ENCODE data around the gene FSTL4. TPM values are rescaled to one million over a fixed set of nuclear protein-coding genes. Genes with fewer than 3 reads are reported as not detected.

The FSTL4 gene
- polyA plus RNA-seq, 1 of the 3 experiments (the other 2 are of a cell fraction): not detected

GRCh38 chr5:133299728-133300127 is 312.6 kb downstream of the FSTL4 start:
- no peak overlapping the region for H2AFZ ChIP-seq (ENCODE audit: low read depth)
- 48% methylated on average over 3 of the region's 3 CpGs for WGBS (ENCODE audit: low lambda C conversion rate)

GRCh38 chr5:133299021-133299420 is 313.3 kb downstream of the FSTL4 start:
- Histone ChIP-seq H4K20me1 (ENCODE audit: insufficient read depth) (no peaks in the 10 kb centered on the region), H2AFZ (ENCODE audit: low read depth) (no peak overlapping the region), H3K27ac (ENCODE audit: low read depth in 2 of 2, low read length in 1 of 2) (no peak overlapping the region), H3K4me2 (no peak overlapping the region), H3K4me1 (ENCODE audit: control insufficient read depth in 1 of 2, insufficient read depth in 2 of 2, low read depth in 1 of 2, low read length in 1 of 2) (no peaks in the 10 kb centered on the region), H3K36me3 (replicated peaks in 1 of 2; ENCODE audit: control insufficient read depth in 1 of 2, insufficient read depth in 2 of 2, low read length in 1 of 2) (no peaks in the 10 kb centered on the region), H3K9me3 (no peaks in the 10 kb centered on the region), H3K9me2 (no peaks in the 10 kb centered on the region), H3K79me2 (ENCODE audit: insufficient read depth) (no peaks in the 10 kb centered on the region), H3K9ac (no peak overlapping the region), H3K27me3 (ENCODE audit: insufficient read depth) (0 out of 2 replicates have a peak, but pooled peaks cover 6% of the 10 kb centered on the region), H3K4me3 (ENCODE audit: low read depth in 2 of 2, low read length in 1 of 2) (no peak overlapping the region), H3F3A (replicated peaks; ENCODE audit: insufficient read depth) (no peaks in the 10 kb centered on the region)
- DNase-seq: no peak
- POLR2A ChIA-PET: no interaction called here
- WGBS (ENCODE audit: low lambda C conversion rate): no CpG with 5 or more reads among the region's 1 CpG
- CTCF ChIA-PET: interaction anchor here (1.0 to 2.0 kb wide), 3 partner anchors 11 to 126 kb away, joined by 3 to 8 read pairs (median 4); no protein-coding TSS in a partner anchor
- no peak for TF ChIP-seq EZH2phosphoT487 (IDR thresholded peaks at IDR 0.05; ENCODE audit: borderline replicate concordance, low read depth)
- TF ChIP-seq TAF1 (IDR thresholded peaks at IDR 0.05; ENCODE audit: borderline replicate concordance, low read depth, low read length): no peak
- TF ChIP-seq ELF1 (IDR thresholded peaks at IDR 0.05): no peak
- no peak for TF ChIP-seq GATA2 (CRISPR knock-in tag; IDR thresholded peaks at IDR 0.05)
- no peak for TF ChIP-seq EP300 (IDR thresholded peaks at IDR 0.05; ENCODE audit: borderline replicate concordance in 1 of 2, low read depth in 1 of 2, low read length in 1 of 2)
- no peak for TF ChIP-seq USF2 (IDR thresholded peaks at IDR 0.05; ENCODE audit: borderline replicate concordance, low read depth, low read length)
- no peak for TF ChIP-seq YY1 (IDR thresholded peaks at IDR 0.05; ENCODE audit: low read depth)
- TF ChIP-seq TEAD4 (IDR thresholded peaks at IDR 0.05; ENCODE audit: borderline replicate concordance, insufficient read depth): no peak

More at GRCh38 chr5:133299728-133300127, 312.6 kb downstream of the FSTL4 start:
- ChIA-PET CTCF (interaction anchor here (1.0 to 1.6 kb wide), 2 partner anchors 12 to 126 kb away, joined by 3 to 4 read pairs; no protein-coding TSS in a partner anchor), POLR2A (no interaction called here)
- no peaks in the 10 kb centered on the region for H3K9me2 ChIP-seq
- TF ChIP-seq RCOR1 (IDR thresholded peaks at IDR 0.05; ENCODE audit: low read length): no peak
- no peak for TF ChIP-seq TEAD4 (IDR thresholded peaks at IDR 0.05; ENCODE audit: borderline replicate concordance, insufficient read depth)
- no peak for TF ChIP-seq NRF1 (IDR thresholded peaks at IDR 0.05; ENCODE audit: low read depth, low read length)
- no peak for TF ChIP-seq FOXJ3 (CRISPR knock-in tag; IDR thresholded peaks at IDR 0.05)
- TF ChIP-seq MXI1 (IDR thresholded peaks at IDR 0.05; ENCODE audit: low read depth, low read length): no peak
- TF ChIP-seq, protein P1, sequence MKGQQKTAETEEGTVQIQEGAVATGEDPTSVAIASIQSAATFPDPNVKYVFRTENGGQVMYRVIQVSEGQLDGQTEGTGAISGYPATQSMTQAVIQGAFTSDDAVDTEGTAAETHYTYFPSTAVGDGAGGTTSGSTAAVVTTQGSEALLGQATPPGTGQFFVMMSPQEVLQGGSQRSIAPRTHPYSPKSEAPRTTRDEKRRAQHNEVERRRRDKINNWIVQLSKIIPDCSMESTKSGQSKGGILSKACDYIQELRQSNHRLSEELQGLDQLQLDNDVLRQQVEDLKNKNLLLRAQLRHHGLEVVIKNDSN (IDR thresholded peaks at IDR 0.05; ENCODE audit: borderline replicate concordance, low read depth): no peak
- no peak for TF ChIP-seq EP300 (IDR thresholded peaks at IDR 0.05; ENCODE audit: borderline replicate concordance in 1 of 2, low read depth in 1 of 2, low read length in 1 of 2)
- TF ChIP-seq POLR2AphosphoS5 (IDR thresholded peaks at IDR 0.05; ENCODE audit: low read depth, low read length): no peak
- TF ChIP-seq, protein P2, sequence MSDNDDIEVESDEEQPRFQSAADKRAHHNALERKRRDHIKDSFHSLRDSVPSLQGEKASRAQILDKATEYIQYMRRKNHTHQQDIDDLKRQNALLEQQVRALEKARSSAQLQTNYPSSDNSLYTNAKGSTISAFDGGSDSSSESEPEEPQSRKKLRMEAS (IDR thresholded peaks at IDR 0.05; ENCODE audit: low read depth): no peak
- TF ChIP-seq, protein P3, sequence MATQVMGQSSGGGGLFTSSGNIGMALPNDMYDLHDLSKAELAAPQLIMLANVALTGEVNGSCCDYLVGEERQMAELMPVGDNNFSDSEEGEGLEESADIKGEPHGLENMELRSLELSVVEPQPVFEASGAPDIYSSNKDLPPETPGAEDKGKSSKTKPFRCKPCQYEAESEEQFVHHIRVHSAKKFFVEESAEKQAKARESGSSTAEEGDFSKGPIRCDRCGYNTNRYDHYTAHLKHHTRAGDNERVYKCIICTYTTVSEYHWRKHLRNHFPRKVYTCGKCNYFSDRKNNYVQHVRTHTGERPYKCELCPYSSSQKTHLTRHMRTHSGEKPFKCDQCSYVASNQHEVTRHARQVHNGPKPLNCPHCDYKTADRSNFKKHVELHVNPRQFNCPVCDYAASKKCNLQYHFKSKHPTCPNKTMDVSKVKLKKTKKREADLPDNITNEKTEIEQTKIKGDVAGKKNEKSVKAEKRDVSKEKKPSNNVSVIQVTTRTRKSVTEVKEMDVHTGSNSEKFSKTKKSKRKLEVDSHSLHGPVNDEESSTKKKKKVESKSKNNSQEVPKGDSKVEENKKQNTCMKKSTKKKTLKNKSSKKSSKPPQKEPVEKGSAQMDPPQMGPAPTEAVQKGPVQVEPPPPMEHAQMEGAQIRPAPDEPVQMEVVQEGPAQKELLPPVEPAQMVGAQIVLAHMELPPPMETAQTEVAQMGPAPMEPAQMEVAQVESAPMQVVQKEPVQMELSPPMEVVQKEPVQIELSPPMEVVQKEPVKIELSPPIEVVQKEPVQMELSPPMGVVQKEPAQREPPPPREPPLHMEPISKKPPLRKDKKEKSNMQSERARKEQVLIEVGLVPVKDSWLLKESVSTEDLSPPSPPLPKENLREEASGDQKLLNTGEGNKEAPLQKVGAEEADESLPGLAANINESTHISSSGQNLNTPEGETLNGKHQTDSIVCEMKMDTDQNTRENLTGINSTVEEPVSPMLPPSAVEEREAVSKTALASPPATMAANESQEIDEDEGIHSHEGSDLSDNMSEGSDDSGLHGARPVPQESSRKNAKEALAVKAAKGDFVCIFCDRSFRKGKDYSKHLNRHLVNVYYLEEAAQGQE (IDR thresholded peaks at IDR 0.05; ENCODE audit: low read depth, low read length): no peak
- no peak for TF ChIP-seq NFIC (IDR thresholded peaks at IDR 0.05; ENCODE audit: borderline replicate concordance)
- no peak for TF ChIP-seq EZH2phosphoT487 (IDR thresholded peaks at IDR 0.05; ENCODE audit: borderline replicate concordance, low read depth)
- no peak for TF ChIP-seq SMC3 (IDR thresholded peaks at IDR 0.05; ENCODE audit: low read depth, low read length)
- no peak for TF ChIP-seq FOSL2 (IDR thresholded peaks at IDR 0.05; ENCODE audit: borderline replicate concordance, low read depth)
- no peaks in the 10 kb centered on the region for H3K79me2 ChIP-seq (ENCODE audit: insufficient read depth)
- H3K4me2 ChIP-seq: no peak overlapping the region
- H3F3A ChIP-seq (replicated peaks; ENCODE audit: insufficient read depth): no peaks in the 10 kb centered on the region
- no peak overlapping the region for H3K4me3 ChIP-seq (ENCODE audit: low read depth in 2 of 2, low read length in 1 of 2)
- no peaks in the 10 kb centered on the region for H4K20me1 ChIP-seq (ENCODE audit: insufficient read depth)
- H3K9ac ChIP-seq: no peak overlapping the region
- no peak for DNase-seq
- H3K9me3 ChIP-seq: no peaks in the 10 kb centered on the region
- H3K36me3 ChIP-seq (replicated peaks in 1 of 2; ENCODE audit: control insufficient read depth in 1 of 2, insufficient read depth in 2 of 2, low read length in 1 of 2): no peaks in the 10 kb centered on the region
- no peaks in the 10 kb centered on the region for H3K4me1 ChIP-seq (ENCODE audit: control insufficient read depth in 1 of 2, insufficient read depth in 2 of 2, low read depth in 1 of 2, low read length in 1 of 2)
- no peak overlapping the region for H3K27ac ChIP-seq (ENCODE audit: low read depth in 2 of 2, low read length in 1 of 2)
- H3K27me3 ChIP-seq (ENCODE audit: insufficient read depth): 0 out of 2 replicates have a peak, but pooled peaks cover 10% of the 10 kb centered on the region

All from SK-N-SH (cell line).